HG02763 (cell line): Measurements from ENCODE around the gene MORN5.

Experiments used
- ATAC-seq: cut with Tn5 transposase; IDR thresholded peaks from one replicate; pipeline ENCODE4 v1.9.1; 2021; ENCODE audit warnings: mild to moderate bottlenecking, moderate library complexity; ENCODE audit not compliant: unreplicated experiment

Gene MORN5

GRCh38 chr9:122188369-122188768 lies 28.7 kb downstream of the MORN5 start:
- ATAC-seq = no peak

- ATAC-seq = no peak
Measured at GRCh38 chr9:122190597-122191381, 31.1 kb downstream of the MORN5 start.

DNA sequence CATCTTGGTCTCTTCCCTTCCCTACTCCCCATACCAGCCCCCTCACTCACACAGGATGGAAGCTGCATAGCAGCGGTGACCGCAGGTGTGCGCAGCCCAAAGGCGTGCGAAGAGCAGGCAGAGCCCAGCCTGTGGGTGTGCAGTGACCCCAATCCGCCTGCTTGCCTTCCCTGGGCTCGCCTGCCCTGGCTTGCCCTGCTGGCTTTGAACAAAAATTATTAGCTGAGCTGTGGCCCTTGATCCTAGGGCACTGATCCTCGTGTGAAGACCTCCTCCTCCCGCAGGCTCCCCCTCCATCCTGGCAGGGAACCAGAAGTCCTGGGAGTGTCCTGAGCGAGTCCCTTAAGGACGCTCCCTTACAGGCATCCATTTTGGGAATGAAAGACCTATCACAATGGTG lies 31.9 kb downstream of the MORN5 start:
- ATAC-seq = no peak

DNA sequence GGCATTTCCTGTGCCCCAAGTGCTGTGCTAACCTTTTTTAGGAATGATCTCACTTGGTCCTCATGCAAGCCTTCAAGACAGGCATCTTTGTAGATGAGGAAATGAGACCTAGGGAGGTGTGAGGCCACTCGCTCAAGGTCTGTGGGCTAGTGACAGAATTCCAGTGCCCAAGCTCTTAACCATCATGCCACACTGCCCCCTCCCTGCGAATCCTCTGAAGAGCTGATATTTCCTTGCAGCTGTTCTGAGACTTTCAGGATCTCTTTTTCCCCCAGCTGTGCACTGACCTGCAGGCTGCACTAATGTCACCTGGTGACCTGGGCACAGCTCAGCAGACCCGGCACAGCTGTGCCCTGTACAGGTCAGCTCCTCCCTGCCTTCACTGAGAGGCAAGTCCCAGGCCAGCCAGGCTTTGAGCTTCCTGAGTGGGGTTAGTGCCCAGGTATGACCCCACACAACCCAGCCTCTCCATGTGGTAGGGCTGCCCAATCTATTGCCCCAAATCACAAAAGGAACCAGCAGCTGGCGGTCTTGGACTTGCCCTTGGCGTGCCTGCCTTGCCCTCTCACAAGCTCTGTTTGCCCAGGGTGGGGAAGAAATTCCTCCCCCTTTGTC lies 32.7 kb downstream of the MORN5 start:
- ATAC-seq = no peak

DNA sequence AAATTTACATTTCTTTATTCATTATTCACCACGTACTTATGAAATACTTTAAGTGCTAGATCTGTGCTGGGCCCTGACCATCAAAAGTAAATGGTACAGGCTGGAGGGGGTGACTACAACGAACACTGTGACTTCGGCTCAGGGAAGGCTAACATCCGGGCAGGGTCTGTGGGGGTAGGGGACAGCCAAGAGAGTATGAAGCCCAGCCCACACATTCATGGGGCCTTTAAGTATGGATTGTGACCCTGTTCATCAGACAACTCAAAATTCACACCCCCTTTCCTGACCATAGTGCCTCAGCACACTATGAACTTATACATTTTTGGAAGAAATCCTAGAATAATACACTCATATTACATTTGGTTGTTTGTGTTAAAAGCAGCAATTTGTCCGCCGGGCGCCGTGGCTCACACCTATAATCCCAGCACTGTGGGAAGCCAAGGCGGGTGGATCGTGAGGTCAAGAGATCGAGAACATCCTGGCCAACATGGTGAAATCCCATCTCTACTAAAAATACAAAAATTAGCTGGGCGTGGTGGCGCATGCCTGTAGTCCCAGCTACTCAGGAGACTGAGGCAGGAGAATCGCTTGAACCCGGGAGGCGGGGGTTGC lies 33.3 kb downstream of the MORN5 start:
- ATAC-seq = no peak

DNA sequence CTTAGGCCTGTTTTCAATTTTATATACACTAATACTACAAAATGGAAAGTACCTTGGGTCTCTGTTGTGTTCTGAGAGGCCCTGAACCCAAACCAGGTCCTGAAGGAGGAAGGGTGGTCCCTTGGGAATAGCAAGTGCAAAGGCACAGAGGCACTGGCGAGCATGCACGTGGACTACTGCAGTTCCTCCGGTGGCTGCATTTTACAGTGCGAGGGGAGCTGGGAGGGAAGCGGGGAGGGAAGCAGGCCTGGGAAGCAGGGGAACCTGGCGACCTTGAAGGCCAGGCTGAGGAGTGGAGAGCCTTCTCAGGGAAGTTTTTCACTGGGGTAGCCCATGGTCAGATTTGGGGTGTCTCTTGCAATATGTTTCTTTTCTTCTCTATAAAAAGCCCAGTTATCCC lies 33.9 kb downstream of the MORN5 start:
- ATAC-seq = no peak

GRCh38 chr9:122195875-122196274 lies 36.2 kb downstream of the MORN5 start:
- no peak for ATAC-seq

GRCh38 chr9:122197426-122197825 lies 37.7 kb downstream of the MORN5 start:
- no peak for ATAC-seq

GRCh38 chr9:122197882-122198281 lies 38.2 kb downstream of the MORN5 start:
- no peak for ATAC-seq

DNA sequence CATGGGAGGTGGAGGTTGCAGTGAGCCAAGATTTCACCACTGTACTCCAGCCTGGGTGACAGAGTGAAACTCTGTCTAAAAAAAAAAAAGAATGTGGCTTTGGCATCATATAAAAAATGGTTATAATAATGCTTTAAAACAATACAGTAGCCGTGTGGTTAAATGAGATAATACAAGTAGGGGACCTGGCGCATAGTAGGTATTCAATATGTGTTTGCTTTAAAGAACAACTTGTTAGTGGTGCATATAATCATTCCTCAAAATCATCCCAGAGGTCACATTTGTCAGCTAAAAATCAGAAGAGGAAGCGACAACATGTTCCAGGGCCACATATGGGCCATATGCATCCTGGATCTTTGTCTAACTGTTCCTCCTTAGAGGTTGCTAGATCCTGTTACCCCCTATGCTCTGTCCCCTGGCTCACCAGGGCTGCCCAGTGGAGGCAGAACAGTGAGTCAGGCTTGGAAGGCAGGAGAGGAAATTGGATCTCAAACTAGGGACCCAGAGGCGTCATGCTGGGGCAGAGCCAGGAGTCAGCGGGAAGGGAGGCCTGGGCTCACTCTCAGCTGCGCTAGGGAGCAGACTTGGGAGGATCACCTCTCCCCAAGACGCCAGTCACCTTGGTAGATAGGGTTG lies 41.4 kb downstream of the MORN5 start:
- ATAC-seq = no peak

DNA sequence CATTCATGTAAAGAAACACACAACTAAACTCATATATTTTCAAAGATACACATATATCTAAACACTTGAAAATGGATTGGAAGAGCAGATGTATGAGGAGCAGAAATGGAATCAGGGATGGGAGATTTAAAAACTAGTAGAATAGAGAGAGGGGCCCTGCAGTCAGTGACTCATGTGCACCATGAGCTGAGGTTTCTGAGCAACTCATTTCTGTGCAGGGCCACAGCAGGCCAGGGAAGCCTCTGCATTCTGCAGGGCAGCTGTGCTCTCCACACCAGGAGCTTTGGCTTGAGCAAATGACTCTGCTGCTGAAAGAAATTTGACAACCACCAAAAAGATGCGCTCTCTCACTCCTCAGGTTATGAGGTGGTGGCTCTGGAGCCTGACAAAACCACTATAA lies 41.9 kb downstream of the MORN5 start:
- no peak for ATAC-seq

DNA sequence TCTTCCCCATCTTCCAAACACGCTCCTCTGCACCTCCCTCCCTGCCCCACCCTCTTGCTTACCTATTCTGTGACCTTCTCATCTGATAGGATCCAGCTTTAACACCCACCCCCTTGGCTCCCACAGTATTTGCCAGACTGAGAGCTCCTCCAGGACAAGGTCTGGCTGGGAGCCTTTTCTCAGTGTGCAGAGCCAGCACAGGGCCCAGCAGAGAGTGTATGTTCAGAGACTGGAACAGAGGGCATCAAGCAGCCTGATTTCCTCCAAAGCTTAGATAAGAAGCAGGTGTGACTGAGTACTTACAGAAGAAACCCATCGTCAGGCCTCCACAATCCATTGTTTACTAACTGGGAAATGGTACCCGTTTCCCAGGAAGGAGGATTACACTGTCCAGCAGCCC lies 42.4 kb downstream of the MORN5 start:
- ATAC-seq = no peak

- no peak for ATAC-seq
Measured at GRCh38 chr9:122204055-122204454, 44.3 kb downstream of the MORN5 start.

DNA sequence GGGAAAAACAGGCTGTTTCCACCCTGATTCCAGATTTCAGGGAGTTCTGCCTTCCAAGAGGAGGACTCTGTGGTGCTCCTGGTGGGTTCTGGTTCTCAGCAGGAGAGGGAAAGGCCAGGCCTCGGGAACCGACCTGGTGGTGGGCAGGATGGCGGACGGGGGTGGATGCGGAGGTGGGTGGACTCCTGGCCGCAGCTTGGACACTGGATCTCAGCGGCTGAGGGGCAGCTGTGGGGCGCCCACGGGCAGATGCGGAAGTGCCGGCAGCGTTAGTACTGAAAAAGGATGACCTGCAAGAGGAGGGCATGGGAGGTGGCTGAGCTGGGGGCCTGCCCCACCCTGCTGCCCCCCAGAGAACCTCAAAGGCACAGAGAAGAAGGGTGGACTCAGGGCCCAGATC lies 44.8 kb downstream of the MORN5 start:
- no peak for ATAC-seq

DNA sequence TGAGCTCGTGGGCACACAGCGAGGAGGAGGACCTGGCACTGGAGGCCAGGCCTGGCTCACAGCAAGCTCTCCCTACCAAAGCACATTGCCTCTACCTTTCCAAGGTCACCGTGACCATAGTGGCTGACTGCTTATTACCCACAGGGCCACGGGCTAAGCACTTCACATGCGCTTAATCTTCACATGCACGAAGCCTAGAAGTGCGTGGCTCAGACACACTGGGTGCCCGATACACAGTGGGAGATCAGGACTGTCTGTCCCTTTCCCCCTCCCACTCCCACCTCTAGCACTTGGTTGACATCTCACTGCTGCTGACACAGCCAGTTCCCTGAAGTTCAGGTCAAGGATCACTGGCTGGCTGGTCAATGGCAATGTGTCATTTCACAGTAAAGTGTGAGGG lies 45.5 kb downstream of the MORN5 start:
- no peak for ATAC-seq

DNA sequence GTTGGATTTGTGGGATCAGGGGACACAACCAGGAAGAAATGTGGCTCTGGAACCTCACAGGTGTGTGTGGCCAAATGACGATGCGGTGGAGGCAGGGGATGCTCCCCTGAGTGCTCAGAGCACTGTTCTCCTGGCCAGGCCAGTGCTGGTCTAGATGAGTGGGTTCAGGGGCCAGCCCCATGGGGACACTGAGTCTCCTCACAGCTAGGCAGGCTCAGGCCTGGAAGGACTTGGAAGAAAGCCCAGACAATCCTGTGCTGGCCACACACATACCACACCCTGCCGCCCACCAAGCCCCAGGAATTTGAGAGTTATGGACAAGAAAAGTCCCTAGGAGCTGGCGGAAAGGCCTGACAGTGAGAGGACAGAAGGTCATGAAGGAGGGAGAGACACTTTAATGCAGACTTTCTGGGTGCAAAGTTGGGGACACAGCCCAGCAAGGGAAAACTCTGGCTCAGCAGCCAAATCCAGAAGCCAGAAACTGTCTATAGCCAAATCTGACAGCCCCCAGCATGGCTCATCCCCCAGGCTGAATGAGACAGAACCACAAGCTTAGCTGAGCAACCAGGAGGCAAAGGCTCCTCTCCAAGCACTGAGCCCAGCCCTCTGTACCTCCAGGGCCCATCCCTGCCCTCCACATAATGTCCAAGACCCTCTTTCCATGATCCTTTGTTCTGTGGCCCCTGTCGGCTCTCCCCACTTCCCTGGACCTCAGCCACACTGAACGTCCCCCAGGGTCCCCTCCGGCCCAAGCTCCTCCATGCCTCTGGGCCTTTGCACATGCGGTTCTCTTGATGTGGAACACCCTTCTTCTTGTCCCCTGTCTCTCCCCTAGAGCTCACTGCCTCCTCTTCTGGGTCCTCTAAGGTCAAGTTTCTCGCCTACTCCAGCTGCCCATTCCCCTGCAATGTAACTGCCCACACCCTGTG lies 46.7 kb downstream of the MORN5 start:
- ATAC-seq = no peak

- no peak for ATAC-seq
Measured at GRCh38 chr9:122207096-122207495, 47.4 kb downstream of the MORN5 start.

DNA sequence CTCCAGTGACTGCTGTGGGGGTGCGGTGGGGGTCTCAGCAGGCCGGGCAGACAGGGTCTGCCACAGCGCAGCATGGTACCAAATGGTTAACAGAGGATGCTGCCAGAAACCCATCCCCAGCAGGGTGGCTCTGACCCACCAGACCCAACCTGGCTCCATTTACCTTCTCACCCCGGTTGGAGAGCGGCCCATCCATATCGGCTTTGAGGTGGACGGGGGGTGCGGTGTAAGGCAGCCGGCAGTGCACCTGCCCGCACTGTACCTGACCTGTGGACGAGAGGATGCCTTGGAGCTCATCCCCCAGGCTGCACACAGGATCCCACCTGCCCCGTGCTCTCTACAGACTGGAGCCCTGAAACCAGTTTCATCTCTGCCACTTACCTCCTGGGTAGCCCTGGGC lies 49.7 kb downstream of the MORN5 start:
- ATAC-seq = no peak

DNA sequence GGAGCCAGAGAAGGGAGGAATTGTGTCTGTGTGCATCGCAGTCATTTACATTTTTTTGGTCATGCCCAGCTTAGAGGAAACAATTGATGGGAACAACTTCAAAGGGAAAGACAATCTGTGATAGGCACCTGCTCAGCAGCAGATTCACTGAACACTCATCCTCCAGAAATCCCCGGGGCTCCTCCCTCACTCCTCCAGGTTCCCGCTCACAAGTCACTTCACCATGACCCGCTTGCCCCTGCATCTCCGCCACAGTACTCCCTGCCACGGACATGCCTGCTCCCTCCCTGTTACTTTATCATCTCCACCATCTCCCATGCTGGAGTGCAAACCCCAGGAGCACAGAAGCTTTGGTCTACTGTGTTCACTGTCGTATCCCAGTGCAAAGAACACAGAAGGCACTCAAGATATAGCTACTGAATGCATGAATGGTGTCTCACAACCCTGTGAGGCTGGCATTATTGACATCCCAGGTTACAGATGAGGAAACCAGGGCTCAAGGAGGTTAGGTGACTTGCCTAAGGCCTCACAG lies 52.8 kb downstream of the MORN5 start:
- ATAC-seq = no peak

DNA sequence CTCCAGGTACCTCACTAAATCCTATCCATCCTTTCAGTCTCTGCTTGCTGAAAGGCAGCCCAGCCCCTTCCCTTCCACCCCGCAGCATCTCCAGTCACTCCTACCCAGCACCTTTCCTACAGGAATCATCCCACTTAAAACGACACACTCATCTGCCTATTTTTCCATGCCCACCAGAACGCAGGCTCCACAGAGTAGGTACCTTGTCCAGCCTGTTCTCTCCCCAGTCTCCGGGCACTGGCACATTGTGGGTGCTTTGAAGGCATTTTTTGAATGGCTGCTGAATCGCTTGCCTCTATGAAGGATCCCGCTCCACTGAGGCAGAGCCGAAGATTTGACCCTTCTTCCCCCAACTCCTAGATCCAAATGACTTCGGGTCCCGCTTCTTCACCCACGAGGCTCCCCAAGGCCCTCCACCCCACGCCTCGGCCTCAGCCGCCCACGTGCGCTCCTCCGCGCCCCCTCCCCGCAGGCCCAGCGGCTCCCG lies 53.4 kb downstream of the MORN5 start:
- ATAC-seq = no peak
